GM18511 (cell line): ENCODE measurements around the gene GNAQ.

Source experiments
- ATAC-seq: cut with Tn5 transposase; IDR thresholded peaks from one replicate; pipeline ENCODE4 v1.9.1; 2021; ENCODE audit warnings: mild to moderate bottlenecking, moderate library complexity; ENCODE audit not compliant: unreplicated experiment

The GNAQ gene

DNA sequence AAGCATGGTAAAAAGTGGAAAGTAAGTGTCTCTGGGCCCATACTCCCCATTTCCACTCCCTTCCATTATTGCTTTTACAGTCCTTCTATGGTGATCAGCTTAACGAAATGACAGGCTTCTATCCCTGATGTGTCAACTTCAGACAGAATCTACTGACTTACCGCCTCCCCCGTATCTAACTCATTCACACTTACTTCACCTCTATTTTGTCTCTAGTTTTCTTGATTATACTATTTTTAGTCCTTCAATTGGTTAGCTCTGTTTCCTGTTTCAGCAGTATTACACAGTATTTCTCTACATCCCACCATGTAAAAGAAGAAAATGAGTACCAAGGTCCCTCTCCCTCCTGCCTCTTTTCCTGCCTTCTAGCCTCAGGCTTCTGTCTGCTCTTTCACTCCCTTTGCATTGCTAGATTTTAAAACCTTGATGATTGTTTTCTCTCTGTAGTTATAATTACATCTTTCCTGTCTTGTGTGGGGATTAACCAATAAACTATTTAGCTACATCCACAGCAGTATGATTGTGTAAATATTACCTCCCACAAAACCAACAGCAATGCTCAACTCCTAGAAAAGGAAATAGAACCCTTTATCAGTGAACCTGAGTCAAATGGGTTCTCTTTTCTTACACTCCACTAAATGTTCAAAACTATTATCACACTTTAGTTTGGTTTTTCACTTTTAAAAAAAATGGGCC lies 53.4 kb downstream of the GNAQ start:
- ATAC-seq = no peak

DNA sequence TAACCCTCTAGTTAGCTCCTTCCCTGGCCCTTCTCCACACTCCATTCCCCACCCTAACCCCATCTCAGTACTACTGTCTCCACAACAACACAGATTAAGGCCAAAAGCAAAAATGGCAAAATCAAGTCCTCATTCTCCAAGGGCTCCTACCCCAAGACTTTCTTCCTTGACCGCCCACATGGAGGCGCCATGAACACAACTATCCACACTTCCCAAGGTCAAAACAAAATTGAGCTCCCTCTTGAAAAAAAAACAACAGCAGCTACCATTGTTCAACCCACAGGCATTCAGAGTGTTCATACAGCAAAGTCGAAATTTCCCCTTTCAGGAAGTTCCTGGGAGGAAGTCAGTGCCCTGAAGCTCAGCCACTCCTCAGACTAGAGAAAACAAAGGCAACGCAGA lies 54.4 kb downstream of the GNAQ start:
- no peak for ATAC-seq

DNA sequence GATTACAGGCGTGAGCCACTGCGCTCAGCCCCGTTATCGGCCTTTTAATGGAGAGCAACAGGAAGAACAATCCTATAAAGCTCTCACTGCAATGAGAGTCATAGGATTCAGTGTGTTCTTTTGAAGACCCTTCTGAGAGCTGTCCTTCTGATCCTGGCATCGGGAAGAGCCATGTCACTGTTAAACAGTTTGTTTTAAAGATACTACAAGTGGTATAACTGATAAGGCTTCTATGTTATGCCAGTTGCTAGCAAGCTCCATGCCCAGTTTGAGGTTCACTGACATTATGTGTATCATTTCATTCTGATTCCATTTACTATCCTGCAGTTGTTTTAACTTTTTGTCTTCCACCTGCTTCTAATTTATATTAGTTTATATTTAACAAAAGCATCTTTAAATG lies 55.8 kb downstream of the GNAQ start:
- ATAC-seq = no peak

DNA sequence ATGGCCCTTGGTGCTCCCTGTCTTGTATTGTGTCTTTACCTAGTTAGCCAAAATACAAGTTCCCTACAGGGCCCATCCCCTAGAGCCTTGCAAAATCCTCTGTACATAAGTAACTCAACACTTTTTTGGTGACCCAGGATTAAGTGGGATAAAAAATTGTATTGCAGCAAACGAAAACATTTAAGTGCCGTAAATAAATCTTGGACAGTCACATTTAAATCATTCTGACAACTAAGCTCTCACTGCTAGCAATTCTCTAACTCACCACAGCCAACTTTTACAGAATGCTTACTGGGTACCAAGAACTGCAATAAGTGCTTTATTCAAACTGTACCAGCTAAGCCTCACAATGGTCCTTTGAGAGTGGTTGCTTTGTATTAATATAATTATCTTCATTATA lies 56.6 kb downstream of the GNAQ start:
- ATAC-seq = no peak

DNA sequence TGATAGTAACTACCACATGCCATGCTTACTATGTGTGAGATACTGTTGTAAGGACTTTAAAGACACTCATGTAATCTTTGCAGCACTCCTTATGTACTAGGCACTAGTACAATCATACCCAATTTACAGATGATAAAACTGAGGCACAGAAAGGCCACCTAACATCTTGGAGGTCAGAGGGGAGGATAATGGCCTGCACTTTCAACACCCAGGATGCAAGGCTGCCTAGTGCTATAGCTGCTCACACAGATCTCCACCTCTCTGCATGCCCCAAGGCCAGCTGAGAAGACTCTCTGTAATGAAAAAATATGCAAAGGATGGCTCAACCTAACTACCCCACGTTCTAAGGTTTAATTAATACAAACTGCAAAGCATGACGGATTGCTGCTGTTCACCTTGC lies 57.2 kb downstream of the GNAQ start:
- no peak for ATAC-seq

DNA sequence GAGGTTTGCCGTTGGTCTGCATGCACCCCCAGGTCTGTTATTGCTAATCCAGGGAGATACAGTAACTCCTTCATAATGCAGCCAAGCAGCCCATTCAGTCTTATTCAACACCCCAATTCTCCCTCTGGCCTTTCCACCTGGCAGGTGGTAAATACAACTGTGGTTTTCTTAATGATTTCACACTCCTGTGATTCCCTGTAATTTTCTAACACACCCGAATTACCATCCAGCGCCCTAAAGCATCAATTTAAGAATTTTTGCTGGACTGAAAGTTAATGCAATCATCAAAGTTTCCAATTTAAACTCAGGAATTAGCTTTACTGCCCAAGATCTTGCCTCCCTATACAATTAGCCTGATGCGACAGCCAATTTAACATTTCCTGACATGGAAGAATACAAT lies 62.5 kb downstream of the GNAQ start:
- no peak for ATAC-seq

DNA sequence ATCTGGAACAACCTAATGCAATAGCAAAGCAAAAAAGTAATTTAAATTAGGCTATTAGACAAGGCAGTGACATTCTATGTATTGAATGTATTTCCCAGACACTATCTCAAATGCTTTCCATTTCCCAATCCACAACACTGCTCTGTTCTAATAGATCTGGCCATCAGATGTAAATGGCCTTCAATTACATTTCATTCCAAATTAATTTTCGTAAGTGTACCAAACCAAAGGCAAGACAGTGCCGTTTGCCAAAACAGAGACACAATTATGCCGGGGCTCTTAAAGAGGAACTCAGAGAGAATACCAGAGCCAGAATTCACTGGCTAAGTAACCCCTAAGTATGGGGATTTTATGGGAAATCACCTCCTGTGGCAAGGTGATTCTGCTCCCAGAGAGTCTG lies 63.1 kb downstream of the GNAQ start:
- ATAC-seq = no peak

DNA sequence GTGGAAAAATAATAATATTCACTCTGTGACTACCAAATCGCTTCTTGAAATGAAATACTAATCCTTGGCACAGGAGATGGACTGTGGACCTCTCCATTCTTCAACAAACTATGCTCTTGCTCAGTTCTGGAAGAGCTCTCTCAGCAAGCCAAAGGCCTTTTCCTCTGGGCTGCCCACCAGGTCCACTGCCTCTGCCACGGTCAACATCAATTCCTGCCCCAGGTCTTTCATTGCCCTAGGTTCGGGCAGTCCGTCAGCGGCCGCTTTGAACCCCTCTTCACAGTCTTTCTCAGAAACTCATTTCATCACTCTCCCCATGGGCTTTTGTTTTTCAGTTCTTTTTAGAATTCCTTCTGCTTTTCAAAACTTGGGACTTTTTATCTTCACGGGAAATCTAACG lies 64.9 kb downstream of the GNAQ start:
- no peak for ATAC-seq

DNA sequence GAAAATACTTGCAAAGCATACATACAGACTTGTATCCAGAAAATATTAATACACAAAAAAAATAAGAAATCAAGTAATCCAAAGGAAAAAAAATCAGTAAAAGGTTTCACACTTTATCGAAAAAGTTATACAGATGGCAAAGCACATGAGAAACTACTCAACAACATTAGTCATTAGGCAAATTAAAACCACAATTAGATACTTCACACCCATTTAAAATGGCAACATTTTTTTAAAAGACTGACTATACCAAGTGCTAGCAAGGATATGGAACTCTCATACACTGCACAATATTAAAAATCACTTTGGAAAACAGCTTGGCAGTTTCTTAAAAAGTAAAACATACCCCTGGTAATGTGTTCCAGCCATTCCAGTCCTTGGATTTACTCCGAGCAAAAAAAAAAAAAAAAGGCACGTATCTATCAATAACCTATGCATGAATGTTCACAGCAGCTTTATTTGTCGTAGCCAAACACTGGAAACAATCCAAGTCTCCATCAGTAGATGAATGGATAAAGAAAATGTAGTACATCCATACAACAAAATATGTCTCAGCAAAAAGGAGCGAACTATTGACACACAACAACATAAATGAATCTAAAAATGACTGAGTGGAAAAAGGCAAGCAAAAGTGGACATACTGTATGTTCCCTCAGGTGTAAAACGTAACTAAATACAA lies 66.0 kb downstream of the GNAQ start:
- no peak for ATAC-seq

DNA sequence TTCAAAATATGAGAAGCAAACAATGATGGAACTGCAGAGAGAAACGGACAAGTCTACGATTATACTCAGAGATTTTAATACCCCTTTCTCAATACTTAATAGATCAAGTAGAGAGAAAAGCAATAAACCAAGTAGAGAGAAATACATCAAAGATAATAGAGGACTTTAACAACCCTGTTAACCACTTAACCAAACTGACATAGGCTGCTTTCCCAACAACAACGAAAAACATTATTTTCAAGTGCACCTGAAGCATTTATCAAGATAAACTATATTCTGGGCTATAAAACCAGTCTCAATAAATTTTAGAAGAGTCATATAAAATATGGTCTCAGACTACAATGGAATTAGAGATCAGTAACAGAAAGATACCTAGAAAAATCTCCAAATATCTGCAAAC lies 67.4 kb downstream of the GNAQ start:
- no peak for ATAC-seq

DNA sequence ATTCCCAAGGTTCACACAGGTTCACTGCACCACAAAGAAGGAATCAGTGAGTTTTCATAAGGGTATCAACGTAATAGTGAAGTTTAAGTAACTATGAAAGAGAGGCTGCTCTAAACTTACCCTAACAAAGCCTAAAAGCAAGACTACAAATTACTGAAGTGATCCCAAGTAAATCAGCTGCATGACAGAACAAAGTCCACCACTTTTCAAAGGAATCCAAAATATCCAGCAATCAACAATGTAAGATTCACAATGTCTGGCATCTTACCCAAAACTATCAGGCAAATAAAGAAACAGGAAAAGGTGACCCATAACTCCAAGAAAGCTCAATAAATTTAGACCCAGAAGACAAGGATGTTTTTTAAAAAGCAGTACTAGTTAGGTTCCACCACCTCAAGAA lies 70.1 kb downstream of the GNAQ start:
- no peak for ATAC-seq

DNA sequence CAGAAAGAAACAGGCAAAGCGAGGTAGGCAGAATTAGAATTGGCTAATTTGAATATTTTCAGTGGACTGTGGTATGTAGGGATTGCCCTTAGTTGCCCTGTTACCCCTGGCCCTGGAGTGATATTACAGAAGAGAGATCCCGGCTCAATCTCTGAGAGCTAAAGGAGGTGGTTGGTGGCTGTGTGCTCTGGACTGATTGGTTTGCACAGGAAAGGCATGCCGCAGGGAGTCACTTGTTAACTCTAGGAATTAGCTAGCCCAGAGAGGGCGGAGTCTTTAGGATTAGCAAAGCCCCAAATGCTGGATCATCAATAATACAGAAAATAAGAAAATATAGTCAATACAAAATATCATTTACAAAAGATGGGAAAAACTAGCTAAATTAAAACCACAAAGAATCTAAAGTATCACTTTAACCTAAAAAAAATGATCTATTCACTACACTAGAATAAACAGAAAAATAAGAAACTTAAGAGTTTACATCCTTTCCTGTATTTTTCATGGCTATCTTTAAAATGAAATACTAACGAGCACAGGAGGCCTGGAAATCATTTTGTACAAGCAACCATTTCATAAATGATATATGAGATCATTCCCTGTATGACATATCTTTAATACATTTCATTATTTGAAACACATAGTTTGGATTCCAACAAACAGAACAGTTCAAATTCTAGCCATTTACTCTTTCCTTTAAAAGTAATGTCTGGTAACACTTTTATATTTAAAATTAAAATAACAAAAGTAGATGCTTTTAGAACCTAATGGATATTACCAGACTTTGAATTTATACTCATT lies 71.1 kb downstream of the GNAQ start:
- no peak for ATAC-seq

DNA sequence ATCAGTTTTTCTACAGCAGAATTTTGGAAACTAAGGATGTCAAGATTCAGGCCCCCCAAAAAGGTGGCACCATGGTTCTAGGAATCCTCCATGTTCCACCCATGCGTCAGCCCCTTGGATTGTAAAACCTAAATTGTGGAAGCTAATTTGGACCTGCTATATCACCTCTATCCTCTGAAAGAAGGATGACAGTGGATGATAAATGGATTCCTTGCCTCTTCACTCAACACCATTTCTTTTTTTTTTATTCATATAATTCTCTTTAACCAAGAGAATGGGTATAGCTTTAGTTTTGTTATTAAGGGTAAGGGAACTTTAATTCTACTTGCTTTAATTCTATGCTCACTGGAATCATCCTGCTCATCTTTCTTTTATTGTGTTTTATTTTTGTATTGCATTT lies 71.8 kb downstream of the GNAQ start:
- no peak for ATAC-seq

DNA sequence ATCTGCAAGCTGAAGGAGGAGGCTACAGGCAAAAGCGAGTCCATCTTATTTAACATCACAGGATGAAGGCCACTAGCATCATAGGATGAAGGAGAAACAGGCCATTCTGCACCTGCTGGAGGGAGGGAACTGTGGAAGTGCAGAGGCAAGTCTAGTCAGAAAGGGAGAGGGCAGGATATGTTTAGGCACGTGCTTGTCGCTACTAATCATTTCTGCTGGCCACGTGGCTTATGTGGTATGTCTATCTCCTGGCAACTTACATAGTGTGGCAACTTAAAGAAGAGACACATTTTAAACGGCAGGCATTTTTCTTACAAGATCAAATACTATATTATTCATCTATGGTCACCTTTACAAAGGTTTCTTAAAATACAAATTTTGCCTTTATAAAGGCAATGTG lies 74.0 kb downstream of the GNAQ start:
- ATAC-seq = no peak

DNA sequence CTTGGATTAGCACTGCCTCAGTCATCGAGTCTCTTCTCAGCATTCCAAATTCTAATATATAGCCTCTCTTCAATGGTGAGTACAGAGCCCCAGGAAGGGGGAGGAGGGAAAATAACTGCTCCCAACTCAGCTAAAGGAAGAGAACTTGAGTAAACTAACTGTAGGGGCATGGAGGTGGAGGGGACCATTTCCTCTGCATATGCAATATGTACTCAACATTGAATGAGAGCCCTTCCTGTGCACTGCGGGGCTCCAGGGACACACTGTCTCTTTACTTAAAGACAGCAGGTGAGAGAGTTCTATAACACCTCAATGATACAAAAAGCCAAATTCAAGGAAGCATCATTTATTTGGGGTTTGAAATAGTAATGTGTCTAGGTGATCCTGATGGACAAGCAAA lies 75.1 kb downstream of the GNAQ start:
- ATAC-seq = no peak

DNA sequence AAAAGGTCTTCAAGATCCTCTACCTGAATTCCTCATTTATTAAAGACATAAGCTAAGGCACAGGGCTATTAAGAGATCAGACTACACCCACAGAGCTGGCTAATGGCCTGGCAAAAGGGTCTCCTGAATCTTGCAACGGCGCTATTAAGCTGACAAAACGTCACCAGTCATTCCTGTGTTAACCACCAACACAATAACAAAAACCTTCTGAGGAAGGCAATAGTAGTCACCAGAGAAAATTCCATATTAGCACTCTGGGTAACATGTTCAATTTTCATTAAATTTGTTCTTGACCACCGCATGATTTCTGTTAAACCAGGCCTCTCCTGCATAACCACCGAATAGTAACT lies 77.0 kb downstream of the GNAQ start:
- ATAC-seq = no peak

DNA sequence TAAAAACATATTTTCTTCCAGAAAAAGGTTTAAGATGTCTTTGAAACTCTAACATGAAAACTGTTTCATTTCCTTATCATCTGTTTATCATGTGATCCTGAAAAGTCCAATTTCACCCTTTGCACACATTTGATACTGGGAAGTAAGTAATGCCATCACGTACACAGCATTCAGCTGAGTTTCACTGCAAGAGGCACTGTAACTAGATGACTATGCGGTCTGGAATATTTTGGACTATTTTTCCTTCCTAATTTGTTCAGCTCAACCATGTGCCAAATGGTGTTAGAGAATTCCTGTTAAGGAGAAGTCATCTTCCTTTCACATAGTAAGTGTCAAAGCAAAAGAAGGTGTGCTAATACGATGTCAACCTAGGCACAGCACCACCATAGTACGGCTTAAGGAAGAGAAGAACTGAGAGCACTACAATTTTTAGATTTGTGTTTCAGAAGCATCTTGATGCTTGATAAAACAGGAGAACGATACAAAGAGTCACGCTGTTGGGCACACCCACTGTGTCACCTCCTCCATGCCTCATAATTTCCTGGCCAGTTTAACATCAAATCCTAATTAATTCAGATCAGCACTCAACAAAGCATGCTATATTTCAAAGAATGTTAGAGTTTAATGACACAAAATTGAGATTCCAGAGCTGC lies 77.5 kb downstream of the GNAQ start:
- ATAC-seq = no peak

DNA sequence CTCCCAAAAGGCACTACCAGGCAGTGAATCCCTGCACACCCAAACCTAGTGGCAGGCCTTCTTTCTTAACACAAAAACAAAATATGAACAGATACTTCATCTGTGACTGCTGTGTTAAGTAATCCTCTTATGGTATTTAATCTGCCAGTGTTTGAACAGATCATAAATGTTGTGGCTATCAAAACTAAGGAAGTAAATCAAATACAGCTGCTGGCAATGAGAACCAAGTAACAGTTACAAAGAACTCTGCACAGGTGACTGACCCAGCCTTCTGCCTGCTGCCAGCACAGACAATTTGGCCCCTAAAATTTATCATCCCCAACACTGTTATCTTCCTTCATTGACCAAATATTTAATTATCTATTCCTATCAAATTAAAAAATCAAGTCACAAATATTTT lies 78.0 kb downstream of the GNAQ start:
- no peak for ATAC-seq

DNA sequence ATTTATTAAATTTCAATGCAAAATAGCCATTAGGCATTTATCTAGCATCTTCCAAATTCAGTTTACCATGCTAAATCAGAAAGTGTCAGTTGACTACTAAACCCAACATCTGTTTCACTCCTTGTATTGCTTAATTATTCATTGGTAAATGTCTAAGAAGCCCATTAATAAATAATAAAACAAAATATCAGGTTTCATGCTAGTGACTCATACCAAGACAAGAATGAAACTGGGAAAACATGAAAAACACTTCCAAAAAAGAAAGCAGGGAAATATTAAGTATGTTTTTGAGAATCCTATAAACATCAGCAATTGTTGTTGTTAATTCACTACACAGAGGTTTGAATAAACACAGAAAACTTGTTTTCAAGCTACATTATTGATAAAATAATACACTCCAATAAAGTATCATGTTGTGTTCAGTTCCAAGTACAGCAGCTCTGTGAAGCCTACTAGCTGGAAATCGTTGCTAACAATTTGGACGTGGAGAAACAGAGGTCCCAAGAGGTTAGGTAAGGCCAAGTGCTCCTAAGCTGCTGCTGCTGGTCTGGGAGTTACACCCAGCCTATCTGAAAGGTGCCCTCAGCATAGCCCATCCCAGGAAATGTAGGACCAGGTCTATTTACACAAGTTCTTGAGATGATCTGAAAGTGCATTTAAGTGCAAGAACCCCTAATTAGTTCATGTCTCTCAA lies 78.8 kb downstream of the GNAQ start:
- ATAC-seq = no peak

DNA sequence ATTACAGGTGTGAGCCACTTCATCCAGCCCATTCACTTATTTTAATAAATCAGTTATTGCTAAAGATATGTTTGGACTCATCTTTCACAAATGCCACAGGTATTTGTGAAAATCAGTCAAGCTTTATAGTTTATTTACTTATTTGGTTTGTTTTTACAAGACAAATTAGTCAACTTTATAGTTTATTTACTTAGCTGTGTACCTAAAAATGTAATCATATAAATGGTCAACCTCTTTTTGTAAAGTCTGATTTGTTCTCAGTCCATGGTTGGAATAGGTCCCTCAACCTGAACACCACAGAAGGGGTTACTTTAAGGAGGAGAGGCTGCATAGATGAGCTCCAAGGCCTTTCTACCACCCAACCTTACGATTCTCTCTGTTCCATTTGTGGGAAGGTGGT lies 80.2 kb downstream of the GNAQ start:
- no peak for ATAC-seq

DNA sequence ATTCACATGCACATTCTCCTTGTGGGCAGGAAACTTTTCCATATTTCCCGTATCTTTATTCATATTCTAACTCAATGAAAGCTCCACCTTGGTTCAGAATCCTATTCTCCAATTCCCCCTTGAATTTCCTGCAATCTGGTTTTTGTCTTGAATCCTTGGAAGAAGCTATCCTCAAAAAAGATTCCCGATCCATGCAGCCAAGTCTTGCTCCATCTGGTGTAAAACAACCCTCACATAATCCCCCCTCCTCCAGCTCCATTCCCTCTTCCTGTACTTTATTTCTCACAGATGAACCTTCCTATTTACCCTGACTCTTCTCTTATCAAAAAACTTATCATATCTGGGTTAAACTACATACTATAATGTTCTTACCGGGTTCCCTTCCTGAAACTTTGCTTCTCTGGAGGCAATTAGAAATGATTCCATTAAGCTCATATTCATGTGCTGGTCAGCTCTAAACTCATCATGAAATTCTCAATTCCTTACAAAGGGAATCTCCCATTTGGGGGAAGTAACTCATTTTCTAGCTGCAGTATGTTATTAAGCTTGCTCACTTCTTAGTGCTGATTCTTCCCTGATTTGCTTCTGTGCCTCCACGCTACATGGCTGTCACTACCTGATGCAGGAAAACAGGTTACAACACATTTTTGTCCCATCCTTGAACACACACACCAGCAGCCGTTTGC lies 81.7 kb downstream of the GNAQ start:
- ATAC-seq = no peak
